ENCODE data around the gene PAOX.

GRCh38 chr10:133358925-133359310 lies 20.1 kb upstream of the PAOX start:
- TF ChIP-seq USF2 (IDR thresholded peaks at IDR 0.05; ENCODE audit: low read depth, low read length): no peak
- no peak for TF ChIP-seq CTCF (conservative IDR thresholded peaks at IDR 0.05; ENCODE audit: low read depth, low read length)
- TF ChIP-seq SMC3 (IDR thresholded peaks at IDR 0.05; ENCODE audit: low read depth, low read length): no peak
- TF ChIP-seq MXI1 (IDR thresholded peaks at IDR 0.05; ENCODE audit: borderline replicate concordance, low read depth, low read length): no peak
- no peak for TF ChIP-seq POLR2A (IDR thresholded peaks at IDR 0.05; ENCODE audit: low read depth, low read length)
- no peak for TF ChIP-seq NFE2L2 (IDR thresholded peaks at IDR 0.05; ENCODE audit: low read depth, low read length)
- no peak for TF ChIP-seq RFX5 (IDR thresholded peaks at IDR 0.05; ENCODE audit: low read depth, low read length)
- TF ChIP-seq MAFK (IDR thresholded peaks at IDR 0.05; ENCODE audit: low read depth, low read length): no peak
- no peak for TF ChIP-seq ELK1 (IDR thresholded peaks at IDR 0.05; ENCODE audit: borderline replicate concordance, low read depth, low read length)
- no peak for TF ChIP-seq FOS (IDR thresholded peaks at IDR 0.05; ENCODE audit: low read depth, low read length)
- no peak for TF ChIP-seq RAD21 (IDR thresholded peaks at IDR 0.05; ENCODE audit: low read length)
- TF ChIP-seq MAZ (IDR thresholded peaks at IDR 0.05; ENCODE audit: borderline replicate concordance, low read depth, low read length): no peak
- TF ChIP-seq RCOR1 (IDR thresholded peaks at IDR 0.05; ENCODE audit: insufficient replicate concordance, low read length): no peak
